GM12878 (cell line): ENCODE results near the gene HACD3. TPM values are rescaled to one million over a fixed set of nuclear protein-coding genes. Genes with fewer than 3 reads are reported as not detected.
"Not testable (repeated sequence)": the region's sequence is repeated elsewhere in the genome, so short reads cannot be mapped to it uniquely, and the experiment has no call there.

Source experiments
- ATAC-seq: fragments of 200-7000 bp; cut with Tn5 transposase; 3 replicates; pipeline ENCODE4 v1.9.1; 2020; ENCODE audit warnings: mild to moderate bottlenecking, moderate library complexity
- BruUV-seq: library from RNA; stranded (reverse); fragments of 400-500 nt; replicated peaks from 2 replicates; lab custom pipeline; 2021; lab: Mats Ljungman, UMichigan
- CTCF ChIA-PET: fragments of 300-600 bp; sonication (Branson Sonifier 250); formaldehyde crosslinking; extraction: SDS; loops from one replicate; lab custom pipeline; 2021; ENCODE audit warnings: inconsistent platforms; lab: Yijun Ruan, JAX
- POLR2A ChIA-PET: fragments of 350-600 bp; formaldehyde crosslinking; extraction: SDS; loops from one replicate; lab custom pipeline; 2021; ENCODE audit warnings: inconsistent platforms; lab: Charles Lee
- RAD21 ChIA-PET: fragments of 300-600 bp; sonication (Branson Sonifier 250); formaldehyde crosslinking; loops from one replicate; lab custom pipeline; 2023; ENCODE audit warnings: antibody characterized with exemption; ENCODE audit not compliant: unreplicated experiment; lab: Charles Lee
- SMC1A ChIA-PET: fragments of 300-600 bp; sonication (Branson Sonifier 250); formaldehyde crosslinking; loops from one replicate; lab custom pipeline; 2023; ENCODE audit not compliant: unreplicated experiment, uncharacterized antibody; lab: Charles Lee
- DNase-seq: peaks from one replicate; pipeline ENCODE4 v3.0.0-alpha.2; 2011; ENCODE audit warnings: low read depth, low spot score
- FAIRE-seq: peaks from 3 replicates; lab custom pipeline; 2011; peaks lifted over from hg19 to GRCh38; lab: Jason Lieb, UNC
- H2AFZ ChIP-seq: 2 replicates; pipeline ENCODE4 v1.6.0; 2011; ENCODE audit warnings: low read depth, low read length, control low read depth; ENCODE audit not compliant: control insufficient read depth
- H3K27ac ChIP-seq: 2 replicates; pipeline ENCODE4 v1.5.1; 2011; ENCODE audit warnings: control low read depth; ENCODE audit not compliant: control insufficient read depth, insufficient read depth
- H3K27me3 ChIP-seq, 2 experiments: replicated peaks in 1 of 2; 2 replicates each; pipeline versions ENCODE4 v1.6.0 to v1.6.1; 2011; ENCODE audit warnings: low read length in 1 of 2; ENCODE audit not compliant: control insufficient read depth in 2 of 2, insufficient read depth in 2 of 2
- H3K36me3 ChIP-seq, 2 experiments: 2 replicates each; pipeline ENCODE4 v1.5.1; 2011; ENCODE audit warnings: low read length in 1 of 2; ENCODE audit not compliant: control insufficient read depth in 2 of 2, insufficient read depth in 2 of 2
- H3K4me1 ChIP-seq: 2 replicates; pipeline ENCODE4 v1.6.1; 2011; ENCODE audit warnings: mild to moderate bottlenecking, low read length, moderate library complexity, mixed read lengths; ENCODE audit not compliant: control insufficient read depth, insufficient read depth
- H3K4me2 ChIP-seq: 2 replicates; pipeline ENCODE4 v1.6.0; 2011; ENCODE audit warnings: control low read depth; ENCODE audit not compliant: control insufficient read depth, insufficient read depth
- H3K4me3 ChIP-seq: fragments of 200-600 bp; sonication (generic); 2 replicates; pipeline ENCODE4 v1.5.1; 2016
- H3K79me2 ChIP-seq: 2 replicates; pipeline ENCODE4 v1.6.0; 2011; ENCODE audit warnings: low read length; ENCODE audit not compliant: control insufficient read depth, insufficient read depth
- H3K9ac ChIP-seq: 2 replicates; pipeline ENCODE4 v1.8.0; 2011; ENCODE audit warnings: low read length, control low read depth, mixed read lengths; ENCODE audit not compliant: control insufficient read depth, insufficient read depth
- H3K9me3 ChIP-seq: replicated peaks from 3 replicates; pipeline ENCODE4 v1.5.1; 2011; ENCODE audit warnings: mild to moderate bottlenecking, low read length; ENCODE audit not compliant: control insufficient read depth, insufficient read depth
- H4K20me1 ChIP-seq: 2 replicates; pipeline ENCODE4 v1.6.0; 2011; ENCODE audit not compliant: control insufficient read depth, insufficient read depth
- CBFB ChIP-seq: IDR thresholded peaks from 2 replicates; pipeline ENCODE4 v1.6.1; 2016; ENCODE audit warnings: antibody characterized with exemption, low read depth
- CBX3 ChIP-seq: fragments of 200-600 bp; sonication (generic); IDR thresholded peaks from 2 replicates; pipeline ENCODE4 v1.6.1; 2016; ENCODE audit warnings: low read depth, borderline replicate concordance
- E2F8 ChIP-seq: fragments of 450-650 bp; IDR thresholded peaks from 2 replicates; pipeline ENCODE4 v1.6.1; 2018; ENCODE audit warnings: mild to moderate bottlenecking, low read depth, moderate library complexity; ENCODE audit not compliant: partially characterized antibody
- EGR1 ChIP-seq, 2 experiments: IDR thresholded peaks; 1 replicate in 1 of 2; 2 replicates in 1 of 2; pipeline ENCODE4 v1.6.1; 2011 to 2012; ENCODE audit warnings: low read depth in 2 of 2, low read length in 2 of 2, borderline replicate concordance in 1 of 2, mild to moderate bottlenecking in 1 of 2, moderate library complexity in 1 of 2
- HDAC2 ChIP-seq: fragments of 200-600 bp; sonication (generic); IDR thresholded peaks from 2 replicates; pipeline ENCODE4 v1.6.1; 2017
- KDM1A ChIP-seq: fragments of 200-600 bp; sonication (generic); IDR thresholded peaks from 2 replicates; pipeline ENCODE4 v1.6.1; 2016; ENCODE audit warnings: borderline replicate concordance
- NKRF ChIP-seq: fragments of 450-650 bp; conservative IDR thresholded peaks from 2 replicates; pipeline ENCODE4 v1.6.1; 2017; ENCODE audit warnings: mild to moderate bottlenecking, moderate library complexity
- RELB ChIP-seq: fragments of 450-650 bp; IDR thresholded peaks from 2 replicates; pipeline ENCODE4 v1.6.1; 2017; ENCODE audit warnings: low read depth, mild to moderate bottlenecking, moderate library complexity
- USF2 ChIP-seq: IDR thresholded peaks from 2 replicates; pipeline ENCODE4 v1.6.1; 2011; ENCODE audit warnings: low read depth, low read length, improper control_type of control experiment, borderline replicate concordance
- WGBS: methylation state at CpG from one replicate; pipeline ENCODE4 v1.1.6; 2016; ENCODE audit warnings: low lambda C conversion rate; ENCODE audit not compliant: insufficient replicate concordance, insufficient coverage; ENCODE audit errors: missing lambda C conversion rate; 5-methylcytosine and 5-hydroxymethylcytosine counted together
- in situ Hi-C: fragments of 300-500 bp; cut with MboI; formaldehyde crosslinking; loops from 9 replicates; pipeline ENCODE4 v1.14.3; 2018; ENCODE audit warnings: mixed read lengths
- intact Hi-C: fragments of 100-400 bp; cut with micrococcal nuclease; formaldehyde crosslinking; loops from one replicate; pipeline ENCODE4 v1.14.2; 2022; ENCODE audit not compliant: unreplicated experiment
- polyA plus RNA-seq, 11 experiments: library from polyadenylated mRNA; depleted of rRNA in 4 of 11; unstranded in 6 of 11; stranded (reverse) in 5 of 11; fragments of >200 nt; fragmentation: Nextera tagmentation in 4 of 11; fragmentation: Illumina TruSeq in 1 of 11; extraction: Ambion mirVana in 4 of 11; extraction: Trizol in 1 of 11; gene quantifications; 1 replicate in 1 of 11; 2 replicates in 10 of 11; pipeline versions ENCODE4 v1.2.1 to v1.2.3, GENCODE V29; 2011 to 2016; ENCODE audit warnings: inconsistent platforms in 2 of 11, missing spikeins in 2 of 11, low read depth in 1 of 11
- total RNA-seq, 4 experiments: library from RNA; depleted of rRNA in 3 of 4; stranded (reverse); fragments of >200 nt in 3 of 4; fragmentation: Illumina TruSeq in 1 of 4; extraction: Trizol in 1 of 4; gene quantifications; 2 replicates each; pipeline versions ENCODE4 v1.2.1 to v1.2.3, GENCODE V29; 2013 to 2021

HACD3 gene
- total and polyA plus RNA-seq, 10 of the 15 experiments (the other 5 are each of a cell fraction or from before 2014, with no cell fraction given) = 25.9 to 75.8 (median 48.3) TPM

GRCh38 chr15:65547841-65548240 is 17.6 kb downstream of the HACD3 start:
- no peaks in the 10 kb centered on the region for H3K4me1 ChIP-seq
- H3K27me3 ChIP-seq = no peaks in the 10 kb centered on the region
- H3K4me2 ChIP-seq = no peak overlapping the region
- no TSS peak for BruUV-seq
- no peak overlapping the region for H3K9ac ChIP-seq
- no peaks in the 10 kb centered on the region for H4K20me1 ChIP-seq
- H3K27ac ChIP-seq = no peak overlapping the region
- in situ Hi-C loops (no loop called here), intact Hi-C loops (no loop called here)
- RAD21 ChIA-PET = no interaction called here
- no peak overlapping the region for H2AFZ ChIP-seq
- POLR2A ChIA-PET = no interaction called here
- no peaks in the 10 kb centered on the region for H3K36me3 ChIP-seq
- peaks cover 1% of the 10 kb centered on the region for H3K79me2 ChIP-seq
- SMC1A ChIA-PET = no interaction called here
- ATAC-seq = no peak
- no peak overlapping the region for H3K4me3 ChIP-seq
- H3K9me3 ChIP-seq = no peaks in the 10 kb centered on the region
- FAIRE-seq = no peak
- no peak for TF ChIP-seq HDAC2
- TF ChIP-seq RELB = no peak
- TF ChIP-seq USF2 = no peak
- TF ChIP-seq E2F8 = no peak
- no peak for TF ChIP-seq NKRF
- TF ChIP-seq EGR1 (IDR thresholded peaks at IDR 0.05; ENCODE audit: borderline replicate concordance in 1 of 2, low read depth in 2 of 2, low read length in 2 of 2) = no peak
- TF ChIP-seq KDM1A = no peak
- TF ChIP-seq CBFB = no peak
- TF ChIP-seq CBX3 = no peak
- CTCF ChIA-PET = interaction anchor here (0.6 kb wide), 1 partner anchor 118 kb away, joined by 3 read pairs; no protein-coding TSS in a partner anchor
- no peak for DNase-seq

GRCh38 chr15:65549288-65549687 is 19.0 kb downstream of the HACD3 start:
- not testable (repeated sequence) for FAIRE-seq

More at GRCh38 chr15:65549288-65549687, 19.0 kb downstream of the HACD3 start:
- H3K4me2 ChIP-seq, H3K27me3 ChIP-seq, H3K9me3 ChIP-seq, H4K20me1 ChIP-seq, RAD21 ChIA-PET, intact Hi-C loops, H3K9ac ChIP-seq, H2AFZ ChIP-seq, DNase-seq, H3K4me1 ChIP-seq, H3K27ac ChIP-seq, H3K36me3 ChIP-seq, in situ Hi-C loops, H3K79me2 ChIP-seq, ATAC-seq, H3K4me3 ChIP-seq, BruUV-seq: not testable (repeated sequence)
- CTCF ChIA-PET = interaction anchor here (1.1 to 1.6 kb wide), 3 partner anchors 10 to 148 kb away, joined by 3 to 4 read pairs (median 4); no protein-coding TSS in a partner anchor
- POLR2A ChIA-PET = interaction anchor here (0.6 kb wide), 1 partner anchor 383 kb away, joined by 3 read pairs; no protein-coding TSS in a partner anchor
- SMC1A ChIA-PET = interaction anchor here (0.8 to 1.2 kb wide), 3 partner anchors 14 to 128 kb away, joined by 3 to 4 read pairs (median 3); no protein-coding TSS in a partner anchor
- 100% methylated on average over 4 of the region's 9 CpGs for WGBS
